Measurements from ENCODE around the gene HOXB2. TPM values are rescaled to one million over a fixed set of nuclear protein-coding genes. Genes with fewer than 3 reads are reported as not detected.

The HOXB2 gene
- total RNA-seq, 1 experiment from 2014 or later = 0.31 TPM

- Histone ChIP-seq H4K20me1 (ENCODE audit: insufficient read depth) (no peaks in the 10 kb centered on the region), H3K9me3 (ENCODE audit: insufficient read depth, low read depth) (no peaks in the 10 kb centered on the region), H3K4me2 (no peak overlapping the region), H3K79me2 (ENCODE audit: low read depth) (no peaks in the 10 kb centered on the region), H2AFZ (no peak overlapping the region), H3K36me3 (ENCODE audit: low read depth) (no peaks in the 10 kb centered on the region), H3K27me3 (ENCODE audit: insufficient read depth, low read depth) (no peaks in the 10 kb centered on the region), H3K27ac (no peak overlapping the region), H3K4me3 (no peak overlapping the region), H3K4me1 (replicated peaks; ENCODE audit: insufficient read depth) (0 out of 2 replicates have a peak, but pooled peaks cover 9% of the 10 kb centered on the region), H3F3A (ENCODE audit: insufficient read depth, low read depth) (peaks cover 4% of the 10 kb centered on the region; the same call in 1 of the 2 replicates), H3K9me2 (ENCODE audit: insufficient read depth) (no peaks in the 10 kb centered on the region)
- no peak for DNase-seq
- intact Hi-C loops (cut with micrococcal nuclease; ENCODE audit: unreplicated experiment) = no loop called here
- POLR2A ChIA-PET (ENCODE audit: unreplicated experiment) = no interaction called here
- TF ChIP-seq, protein P1, sequence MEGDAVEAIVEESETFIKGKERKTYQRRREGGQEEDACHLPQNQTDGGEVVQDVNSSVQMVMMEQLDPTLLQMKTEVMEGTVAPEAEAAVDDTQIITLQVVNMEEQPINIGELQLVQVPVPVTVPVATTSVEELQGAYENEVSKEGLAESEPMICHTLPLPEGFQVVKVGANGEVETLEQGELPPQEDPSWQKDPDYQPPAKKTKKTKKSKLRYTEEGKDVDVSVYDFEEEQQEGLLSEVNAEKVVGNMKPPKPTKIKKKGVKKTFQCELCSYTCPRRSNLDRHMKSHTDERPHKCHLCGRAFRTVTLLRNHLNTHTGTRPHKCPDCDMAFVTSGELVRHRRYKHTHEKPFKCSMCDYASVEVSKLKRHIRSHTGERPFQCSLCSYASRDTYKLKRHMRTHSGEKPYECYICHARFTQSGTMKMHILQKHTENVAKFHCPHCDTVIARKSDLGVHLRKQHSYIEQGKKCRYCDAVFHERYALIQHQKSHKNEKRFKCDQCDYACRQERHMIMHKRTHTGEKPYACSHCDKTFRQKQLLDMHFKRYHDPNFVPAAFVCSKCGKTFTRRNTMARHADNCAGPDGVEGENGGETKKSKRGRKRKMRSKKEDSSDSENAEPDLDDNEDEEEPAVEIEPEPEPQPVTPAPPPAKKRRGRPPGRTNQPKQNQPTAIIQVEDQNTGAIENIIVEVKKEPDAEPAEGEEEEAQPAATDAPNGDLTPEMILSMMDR (conservative IDR thresholded peaks at IDR 0.05) = no peak
- no peak for TF ChIP-seq EZH2 (IDR thresholded peaks at IDR 0.05; ENCODE audit: low read depth)
- CTCF ChIA-PET = no interaction called here
- no TSS peak for BruUV-seq (replicated peaks)
Observed at GRCh38 chr17:48532261-48532660, 12.6 kb downstream of the HOXB2 start.

GRCh38 chr17:48530887-48531272 lies 14.0 kb downstream of the HOXB2 start, which contains the start of gene HOXB1:
TSS of gene HOXB1 (minus strand) at chr17:48531011. CDS start at chr17:48530904, 107 bp downstream.
- ChIA-PET POLR2A (ENCODE audit: unreplicated experiment) (no interaction called here), CTCF (no interaction called here)
- H3K9me2 ChIP-seq (ENCODE audit: insufficient read depth) = no peaks in the 10 kb centered on the region
- H3K4me2 ChIP-seq = no peak within 1 kb of the TSS
- no peaks in the 10 kb centered on the region for H3K4me1 ChIP-seq (replicated peaks; ENCODE audit: insufficient read depth)
- no peaks in the 10 kb centered on the region for H3K27me3 ChIP-seq (ENCODE audit: insufficient read depth, low read depth)
- no peaks in the 10 kb centered on the region for H4K20me1 ChIP-seq (ENCODE audit: insufficient read depth)
- no peak within 1 kb of the TSS for H3K4me3 ChIP-seq
- no peak within 1 kb of the TSS for H3K27ac ChIP-seq
- intact Hi-C loops (cut with micrococcal nuclease; ENCODE audit: unreplicated experiment) = no loop called here
- no peaks in the 10 kb centered on the region for H3K79me2 ChIP-seq (ENCODE audit: low read depth)
- DNase-seq = no peak
- peaks cover 4% of the 10 kb centered on the region; the same call in 1 of the 2 replicates for H3F3A ChIP-seq (ENCODE audit: insufficient read depth, low read depth)
- H3K36me3 ChIP-seq (ENCODE audit: low read depth) = no peaks in the 10 kb centered on the region
- no TSS peak for BruUV-seq (replicated peaks)
- H3K9me3 ChIP-seq (ENCODE audit: insufficient read depth, low read depth) = no peaks in the 10 kb centered on the region
- H2AFZ ChIP-seq = no peak within 1 kb of the TSS
- no peak for TF ChIP-seq EZH2 (IDR thresholded peaks at IDR 0.05; ENCODE audit: low read depth)
- TF ChIP-seq, protein P1 (conservative IDR thresholded peaks at IDR 0.05) = no peak

DNA sequence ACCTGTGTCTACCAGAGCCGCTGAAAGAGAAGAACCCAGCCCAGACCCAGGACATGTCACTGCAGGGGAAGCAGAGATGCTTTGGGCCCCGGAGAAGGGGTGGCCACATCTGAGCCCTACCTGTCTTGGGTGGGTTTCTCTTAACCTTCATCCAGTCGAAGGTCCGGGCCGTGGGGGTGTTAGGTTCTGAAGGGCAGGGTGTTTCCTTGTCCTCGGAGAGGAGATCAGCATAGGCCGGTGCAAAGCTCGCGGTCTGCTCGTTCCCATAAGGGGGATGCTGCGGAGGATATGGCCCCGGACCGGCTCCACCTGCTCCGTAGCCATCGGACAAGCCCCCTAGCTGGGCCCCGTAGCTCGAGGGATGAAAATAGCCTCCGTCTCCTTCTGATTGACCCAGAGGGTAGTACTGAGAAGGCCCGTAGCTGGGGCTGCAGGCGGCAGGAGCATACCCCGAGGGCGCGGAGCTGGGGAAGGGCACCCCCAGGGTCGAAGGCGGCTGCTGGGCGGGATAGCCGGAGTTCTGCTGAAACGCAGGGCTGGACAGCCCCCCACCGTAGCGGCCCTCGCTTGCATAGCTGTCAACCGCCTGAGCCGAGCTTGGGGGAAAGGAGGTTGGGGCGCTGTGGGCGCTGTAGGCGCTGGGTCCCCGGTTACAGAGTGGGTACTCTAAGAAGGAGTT lies 14.6 kb downstream of the HOXB2 start:
- H3K4me3 ChIP-seq = no peak overlapping the region
- H3K9me2 ChIP-seq (ENCODE audit: insufficient read depth) = no peaks in the 10 kb centered on the region
- no TSS peak for BruUV-seq (replicated peaks)
- no peaks in the 10 kb centered on the region for H3K36me3 ChIP-seq (ENCODE audit: low read depth)
- DNase-seq = no peak
- no peaks in the 10 kb centered on the region for H3K79me2 ChIP-seq (ENCODE audit: low read depth)
- TF ChIP-seq EZH2 (IDR thresholded peaks at IDR 0.05; ENCODE audit: low read depth) = no peak
- TF ChIP-seq, protein P1 (conservative IDR thresholded peaks at IDR 0.05) = no peak
- no peak overlapping the region for H2AFZ ChIP-seq
- H3F3A ChIP-seq (ENCODE audit: insufficient read depth, low read depth) = peaks cover 4% of the 10 kb centered on the region; the same call in 1 of the 2 replicates
- no peaks in the 10 kb centered on the region for H4K20me1 ChIP-seq (ENCODE audit: insufficient read depth)
- POLR2A ChIA-PET (ENCODE audit: unreplicated experiment) = no interaction called here
- intact Hi-C loops (cut with micrococcal nuclease; ENCODE audit: unreplicated experiment) = no loop called here
- no peak overlapping the region for H3K4me2 ChIP-seq
- CTCF ChIA-PET = no interaction called here
- H3K4me1 ChIP-seq (replicated peaks; ENCODE audit: insufficient read depth) = no peaks in the 10 kb centered on the region
- H3K27ac ChIP-seq = no peak overlapping the region
- no peaks in the 10 kb centered on the region for H3K9me3 ChIP-seq (ENCODE audit: insufficient read depth, low read depth)
- H3K27me3 ChIP-seq (ENCODE audit: insufficient read depth, low read depth) = no peaks in the 10 kb centered on the region
